Liver (tissue), 9 donors: ENCODE results near the gene QKI. TPM values are rescaled to one million over a fixed set of nuclear protein-coding genes. Genes with fewer than 3 reads are reported as not detected.

ENCODE experiments used
- DNase-seq: peaks from one replicate; pipeline ENCODE4 v3.0.0-alpha.2; 2017; ENCODE audit warnings: low spot score
- H3K27ac ChIP-seq, 2 donors: one replicate each; pipeline ENCODE4 v1.7.0; 2013; ENCODE audit warnings: inconsistent platforms in 2 of 2, low read length in 2 of 2, control low read depth in 1 of 2, low read depth in 1 of 2, mild to moderate bottlenecking in 1 of 2
- H3K27me3 ChIP-seq, 4 donors: one replicate each; pipeline versions ENCODE4 v1.6.1 to v1.7.0; 2013; ENCODE audit warnings: low read length in 3 of 4, inconsistent platforms in 1 of 4, mild to moderate bottlenecking in 1 of 4, moderate library complexity in 1 of 4; ENCODE audit not compliant: control insufficient read depth in 4 of 4, insufficient read depth in 4 of 4
- H3K36me3 ChIP-seq, 4 donors: one replicate each; pipeline versions ENCODE4 v1.6.1 to v1.7.0; 2013; ENCODE audit warnings: low read length in 3 of 4, mild to moderate bottlenecking in 3 of 4, low read depth in 1 of 4, moderate library complexity in 1 of 4; ENCODE audit not compliant: control insufficient read depth in 4 of 4, insufficient read depth in 3 of 4
- H3K4me1 ChIP-seq, 4 donors: one replicate each; pipeline versions ENCODE4 v1.6.1 to v1.7.0; 2013; ENCODE audit warnings: low read length in 3 of 4, mild to moderate bottlenecking in 3 of 4, moderate library complexity in 1 of 4; ENCODE audit not compliant: control insufficient read depth in 4 of 4, insufficient read depth in 4 of 4
- H3K4me3 ChIP-seq, 3 donors: one replicate each; pipeline versions ENCODE4 v1.6.1 to v1.7.0; 2013; ENCODE audit warnings: low read length in 3 of 3, control low read depth in 1 of 3, low read depth in 1 of 3, mild to moderate bottlenecking in 1 of 3
- H3K9ac ChIP-seq, 2 donors: one replicate each; pipeline ENCODE4 v1.7.0; 2013; ENCODE audit warnings: low read length in 2 of 2, mild to moderate bottlenecking in 2 of 2, moderate library complexity in 2 of 2, control low read depth in 1 of 2, low read depth in 1 of 2
- H3K9me3 ChIP-seq, 4 donors: one replicate each; pipeline versions ENCODE4 v1.6.1 to v1.7.0; 2013; ENCODE audit warnings: low read length in 3 of 4; ENCODE audit not compliant: control insufficient read depth in 4 of 4
- ATF3 ChIP-seq: IDR thresholded peaks from 2 replicates; pipeline ENCODE4 v1.6.1; 2016; ENCODE audit warnings: antibody characterized with exemption
- EGR1 ChIP-seq, 2 donors: IDR thresholded peaks; 2 replicates each; pipeline ENCODE4 v1.6.1; 2016 to 2018; ENCODE audit warnings: antibody characterized with exemption in 2 of 2, low read depth in 2 of 2
- FOXA1 ChIP-seq: IDR thresholded peaks from 2 replicates; pipeline ENCODE4 v1.6.1; 2016; ENCODE audit warnings: antibody characterized with exemption
- FOXA2 ChIP-seq: IDR thresholded peaks from 2 replicates; pipeline ENCODE4 v1.6.1; 2016; ENCODE audit warnings: antibody characterized with exemption
- HNF4A ChIP-seq, 2 donors: conservative IDR thresholded peaks; 2 replicates each; pipeline ENCODE4 v1.6.1; 2016; ENCODE audit warnings: antibody characterized with exemption in 2 of 2, mild to moderate bottlenecking in 2 of 2
- HNF4G ChIP-seq: IDR thresholded peaks from 2 replicates; pipeline ENCODE4 v1.6.1; 2016; ENCODE audit warnings: antibody characterized with exemption
- JUND ChIP-seq, 2 donors: IDR thresholded peaks; 2 replicates each; pipeline ENCODE4 v1.6.1; 2016; ENCODE audit warnings: antibody characterized with exemption in 2 of 2
- MAX ChIP-seq: IDR thresholded peaks from 2 replicates; pipeline ENCODE4 v1.6.1; 2016; ENCODE audit warnings: antibody characterized with exemption
- RAD21 ChIP-seq, 2 donors: IDR thresholded peaks; 2 replicates each; pipeline ENCODE4 v1.6.1; 2016; ENCODE audit warnings: antibody characterized with exemption in 2 of 2, mild to moderate bottlenecking in 2 of 2
- REST ChIP-seq: IDR thresholded peaks from 2 replicates; pipeline ENCODE4 v1.6.1; 2016; ENCODE audit warnings: antibody characterized with exemption, mild to moderate bottlenecking
- RXRA ChIP-seq, 2 donors: IDR thresholded peaks; 2 replicates each; pipeline ENCODE4 v1.6.1; 2017 to 2018; ENCODE audit warnings: antibody characterized with exemption in 2 of 2, mild to moderate bottlenecking in 1 of 2
- SP1 ChIP-seq: IDR thresholded peaks from 2 replicates; pipeline ENCODE4 v1.6.1; 2018; ENCODE audit warnings: antibody characterized with exemption, mild to moderate bottlenecking
- TAF1 ChIP-seq: conservative IDR thresholded peaks from 2 replicates; pipeline ENCODE4 v1.6.1; 2016; ENCODE audit warnings: antibody characterized with exemption, mild to moderate bottlenecking
- YY1 ChIP-seq: IDR thresholded peaks from 2 replicates; pipeline ENCODE4 v1.6.1; 2016; ENCODE audit warnings: antibody characterized with exemption, mild to moderate bottlenecking
- ZBTB33 ChIP-seq: IDR thresholded peaks from 2 replicates; pipeline ENCODE4 v1.6.1; 2016; ENCODE audit warnings: antibody characterized with exemption
- WGBS: extraction: QIAGEN DNeasy Blood & Tissue Kit; methylation state at CpG from one replicate; pipeline ENCODE4 v1.1.7; 2013; 5-methylcytosine and 5-hydroxymethylcytosine counted together
- polyA plus RNA-seq, 2 donors: library from polyadenylated mRNA; stranded (reverse) in 1 of 2; unstranded in 1 of 2; fragments of 200-250 nt in 1 of 2; fragments of >200 nt in 1 of 2; fragmentation: Nextera tagmentation in 1 of 2; extraction: Ambion mirVana in 1 of 2; gene quantifications; one replicate each; pipeline versions ENCODE4 v1.2.1 to v1.2.3, GENCODE V29; 2013 to 2015
- total RNA-seq, 2 donors: library from RNA; depleted of rRNA; stranded (reverse); fragments of >200 nt; gene quantifications; one replicate each; pipeline ENCODE4 v1.2.3, GENCODE V29; 2014
- donor health status: healthy.
- donor health status: healthy.
- donor health status: healthy.
- donor health status: healthy.
- donor health status: healthy.

The QKI gene
- total and polyA plus RNA-seq, 4 donors: 22.7 to 97.0 (median 56.3) TPM

- no peaks in the 10 kb centered on the region for H3K36me3 ChIP-seq
- H3K4me3 ChIP-seq: peak overlapping the region in 2 of 3 donors; percentile 39 to 76
- peak overlapping the region; percentile 86 to 93 for H3K9ac ChIP-seq
- peak overlapping the region; percentile 76 to 95 for H3K27ac ChIP-seq
- no peaks in the 10 kb centered on the region for H3K9me3 ChIP-seq
- peaks cover 4 to 23% (median 13%) of the 10 kb centered on the region in 4 donors for H3K4me1 ChIP-seq
- no peak for DNase-seq
- TF ChIP-seq REST: no peak
- TF ChIP-seq SP1: no peak
- no peak for TF ChIP-seq EGR1 (IDR thresholded peaks at IDR 0.05; ENCODE audit: low read depth in 2 of 2)
- TF ChIP-seq RXRA (IDR thresholded peaks at IDR 0.05): no peak
- TF ChIP-seq TAF1: no peak
- TF ChIP-seq MAX: no peak
- TF ChIP-seq HNF4A (conservative IDR thresholded peaks at IDR 0.05): no peak
- TF ChIP-seq FOXA2: no peak
- no peak for TF ChIP-seq HNF4G
- no peak for TF ChIP-seq YY1
- no peak for TF ChIP-seq ATF3
- no peak for TF ChIP-seq JUND (IDR thresholded peaks at IDR 0.05)
- no peaks in the 10 kb centered on the region for H3K27me3 ChIP-seq
- WGBS: 54% methylated on average over 1 of the region's 1 CpG
Observed at GRCh38 chr6:163406366-163406765, 8.2 kb upstream of the QKI start.

GRCh38 chr6:163406830-163407229 lies 7.7 kb upstream of the QKI start:
- TF ChIP-seq FOXA1: no peak
- TF ChIP-seq JUND (IDR thresholded peaks at IDR 0.05): no peak
- no peak for DNase-seq
- Histone ChIP-seq H3K9me3 (no peaks in the 10 kb centered on the region), H3K4me1 (peaks cover 4 to 23% (median 13%) of the 10 kb centered on the region in 4 donors), H3K36me3 (no peaks in the 10 kb centered on the region), H3K27me3 (no peaks in the 10 kb centered on the region), H3K9ac (no peak overlapping the region), H3K4me3 (no peak overlapping the region), H3K27ac (peak overlapping the region; percentile 76 to 95)
- 94% methylated on average over 2 of the region's 2 CpGs for WGBS

- Histone ChIP-seq H3K4me3 (no peak overlapping the region), H3K9ac (no peak overlapping the region), H3K27me3 (no peaks in the 10 kb centered on the region), H3K4me1 (peaks cover 4 to 30% (median 13%) of the 10 kb centered on the region in 4 donors), H3K36me3 (no peaks in the 10 kb centered on the region), H3K27ac (no peak overlapping the region), H3K9me3 (no peaks in the 10 kb centered on the region)
- TF ChIP-seq RXRA (IDR thresholded peaks at IDR 0.05): peak in 1 of 2 donors; percentile 25
- TF ChIP-seq JUND (IDR thresholded peaks at IDR 0.05): peak; percentile 8 to 49
- peak; percentile 46 for TF ChIP-seq SP1
- TF ChIP-seq RAD21 (IDR thresholded peaks at IDR 0.05): peak in 1 of 2 donors; percentile 35
- TF ChIP-seq ZBTB33: peak; percentile 14
- no peak for TF ChIP-seq MAX
- DNase-seq: no peak
- 63% methylated on average over 9 of the region's 9 CpGs for WGBS
Observed at GRCh38 chr6:163408352-163408991, 6.0 kb upstream of the QKI start.
